ENCODE data around the gene C1orf56.
"Not testable (repeated sequence)": the region's sequence is repeated elsewhere in the genome, so short reads cannot be mapped to it uniquely, and the experiment has no call there.

- TF ChIP-seq CTCF (IDR thresholded peaks at IDR 0.05); TAF1 (IDR thresholded peaks at IDR 0.05; ENCODE audit: borderline replicate concordance, low read depth, low read length); GABPA (IDR thresholded peaks at IDR 0.05; ENCODE audit: low read depth); TEAD4 (IDR thresholded peaks at IDR 0.05; ENCODE audit: borderline replicate concordance, insufficient read depth): not testable (repeated sequence)
Measured at GRCh38 chr1:151097426-151097825, 49.9 kb downstream of the C1orf56 start.

Data from SK-N-SH (cell line).